Measurements from ENCODE around the gene SDHAF1. TPM values are rescaled to one million over a fixed set of nuclear protein-coding genes. Genes with fewer than 3 reads are reported as not detected.

Gene SDHAF1
- total RNA-seq, 1 donor from 2014 or later, result 21.9 TPM

GRCh38 chr19:35986664-35987570 is 8.1 kb upstream of the SDHAF1 start:
- peaks cover 30% of the 10 kb centered on the region for H3K27me3 Mint-ChIP-seq
- ATAC-seq (ENCODE audit: low read depth) (peak; percentile 93), DNase-seq (peak; percentile 46)
- POLR2A ChIA-PET, result interaction anchor here (0.7 kb wide), 1 partner anchor 57 kb away, joined by 5 read pairs; no protein-coding TSS in a partner anchor
- CTCF ChIA-PET, result no interaction called here
- no peaks in the 10 kb centered on the region for H3K9me3 Mint-ChIP-seq
- peak overlapping the region; percentile 41 for H3K27ac Mint-ChIP-seq
- H3K36me3 Mint-ChIP-seq (ENCODE audit: low read depth), result no peaks in the 10 kb centered on the region
- H3K4me3 Mint-ChIP-seq, result peak overlapping the region; percentile 91
- intact Hi-C loops (cut with micrococcal nuclease), result loop anchor here (2.0 kb wide), 1 partner anchor 68 kb away; the partner anchor contains the start of genes THAP8 and WDR62
- H3K4me1 Mint-ChIP-seq, result peaks cover 8% of the 10 kb centered on the region
- TF ChIP-seq, protein P1, sequence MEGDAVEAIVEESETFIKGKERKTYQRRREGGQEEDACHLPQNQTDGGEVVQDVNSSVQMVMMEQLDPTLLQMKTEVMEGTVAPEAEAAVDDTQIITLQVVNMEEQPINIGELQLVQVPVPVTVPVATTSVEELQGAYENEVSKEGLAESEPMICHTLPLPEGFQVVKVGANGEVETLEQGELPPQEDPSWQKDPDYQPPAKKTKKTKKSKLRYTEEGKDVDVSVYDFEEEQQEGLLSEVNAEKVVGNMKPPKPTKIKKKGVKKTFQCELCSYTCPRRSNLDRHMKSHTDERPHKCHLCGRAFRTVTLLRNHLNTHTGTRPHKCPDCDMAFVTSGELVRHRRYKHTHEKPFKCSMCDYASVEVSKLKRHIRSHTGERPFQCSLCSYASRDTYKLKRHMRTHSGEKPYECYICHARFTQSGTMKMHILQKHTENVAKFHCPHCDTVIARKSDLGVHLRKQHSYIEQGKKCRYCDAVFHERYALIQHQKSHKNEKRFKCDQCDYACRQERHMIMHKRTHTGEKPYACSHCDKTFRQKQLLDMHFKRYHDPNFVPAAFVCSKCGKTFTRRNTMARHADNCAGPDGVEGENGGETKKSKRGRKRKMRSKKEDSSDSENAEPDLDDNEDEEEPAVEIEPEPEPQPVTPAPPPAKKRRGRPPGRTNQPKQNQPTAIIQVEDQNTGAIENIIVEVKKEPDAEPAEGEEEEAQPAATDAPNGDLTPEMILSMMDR (IDR thresholded peaks at IDR 0.05), result no peak

DNA sequence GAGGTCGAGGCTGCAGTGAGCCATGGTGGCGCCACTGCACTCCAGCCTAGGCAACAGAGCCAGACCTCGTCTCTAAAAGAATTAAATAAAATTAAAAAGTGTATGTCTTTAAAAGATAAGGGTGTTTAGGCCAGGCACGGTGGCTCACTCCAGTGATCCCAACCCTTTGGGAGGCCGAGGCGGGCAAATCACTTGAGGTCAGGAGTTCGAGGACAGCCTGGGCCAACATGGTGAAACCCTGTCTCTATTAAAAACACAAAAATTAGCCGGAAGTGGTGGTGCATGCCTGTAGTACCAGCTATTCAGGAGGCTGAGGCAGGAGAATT is 7.5 kb upstream of the SDHAF1 start:
- Mint-ChIP-seq H3K27ac (no peak overlapping the region), H3K9me3 (no peaks in the 10 kb centered on the region), H3K27me3 (peaks cover 25% of the 10 kb centered on the region), H3K4me3 (peak overlapping the region; percentile 91), H3K36me3 (ENCODE audit: low read depth) (no peaks in the 10 kb centered on the region), H3K4me1 (peaks cover 8% of the 10 kb centered on the region)
- TF ChIP-seq, protein P1 (IDR thresholded peaks at IDR 0.05), result no peak
- ATAC-seq (ENCODE audit: low read depth) (no peak), DNase-seq (no peak)
- intact Hi-C loops (cut with micrococcal nuclease), result loop anchor here (2.0 kb wide), 1 partner anchor 67 kb away; the partner anchor contains the start of genes THAP8 and WDR62
- POLR2A ChIA-PET, result interaction anchor here (0.7 kb wide), 1 partner anchor 58 kb away, joined by 5 read pairs; no protein-coding TSS in a partner anchor
- CTCF ChIA-PET, result no interaction called here

DNA sequence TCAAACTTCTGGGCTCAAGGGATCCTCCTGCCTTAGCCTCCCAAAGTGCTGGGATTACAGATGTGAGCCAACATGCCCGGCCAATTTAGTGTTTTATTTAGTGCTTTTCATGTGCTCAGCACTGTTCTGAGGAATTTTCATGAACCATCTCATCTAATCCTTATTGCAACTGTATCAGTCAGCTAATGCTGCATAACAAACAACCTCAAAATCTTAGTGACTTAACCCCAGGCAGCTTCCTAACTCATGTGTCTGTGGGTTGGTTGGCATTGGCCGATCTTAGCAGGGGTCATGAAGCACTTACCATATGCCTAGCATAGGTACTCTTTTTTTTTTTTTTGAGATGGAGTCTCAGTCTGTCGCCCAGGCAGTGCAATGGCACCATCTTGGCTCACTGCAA is 6.2 kb upstream of the SDHAF1 start:
- DNase-seq (no peak), ATAC-seq (ENCODE audit: low read depth) (no peak)
- Mint-ChIP-seq H3K9me3 (no peaks in the 10 kb centered on the region), H3K4me3 (no peak overlapping the region), H3K27me3 (peaks cover 15% of the 10 kb centered on the region), H3K36me3 (ENCODE audit: low read depth) (no peaks in the 10 kb centered on the region), H3K4me1 (peaks cover 10% of the 10 kb centered on the region), H3K27ac (no peak overlapping the region)
- intact Hi-C loops (cut with micrococcal nuclease), result no loop called here
- TF ChIP-seq, protein P1 (IDR thresholded peaks at IDR 0.05), result no peak
- CTCF ChIA-PET, result no interaction called here
- POLR2A ChIA-PET, result interaction anchor here (0.7 kb wide), 1 partner anchor 28 kb away, joined by 6 read pairs; no protein-coding TSS in a partner anchor

DNA sequence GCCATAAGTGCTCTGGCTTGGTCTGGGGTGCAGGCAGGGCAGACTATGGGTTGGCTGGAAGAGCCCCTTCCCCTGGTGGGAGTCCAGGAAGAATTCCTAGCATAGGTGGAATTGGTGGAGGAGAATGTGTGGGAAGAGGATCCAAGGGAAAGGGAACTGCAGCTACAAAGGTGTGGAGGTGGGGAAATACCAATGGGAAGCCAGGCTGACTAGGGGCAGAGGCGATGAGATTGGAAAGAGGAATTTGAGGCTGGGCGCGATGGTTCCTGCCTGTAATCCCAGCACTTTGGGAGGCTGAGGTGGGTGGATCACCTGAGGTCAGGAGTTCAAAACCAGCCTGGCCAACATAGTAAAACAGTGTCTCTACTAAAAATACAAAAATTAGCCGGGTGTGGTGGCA is 4.8 kb upstream of the SDHAF1 start:
- DNase-seq (no peak), ATAC-seq (ENCODE audit: low read depth) (no peak)
- Mint-ChIP-seq H3K4me1 (peaks cover 18% of the 10 kb centered on the region), H3K27ac (no peak overlapping the region), H3K4me3 (no peak overlapping the region), H3K9me3 (no peaks in the 10 kb centered on the region), H3K36me3 (ENCODE audit: low read depth) (no peaks in the 10 kb centered on the region), H3K27me3 (peaks cover 5% of the 10 kb centered on the region)
- CTCF ChIA-PET, result no interaction called here
- POLR2A ChIA-PET, result no interaction called here
- TF ChIP-seq, protein P1 (IDR thresholded peaks at IDR 0.05), result no peak
- intact Hi-C loops (cut with micrococcal nuclease), result no loop called here
